ENCODE data around the gene TM9SF1.

TM9SF1 gene

DNA sequence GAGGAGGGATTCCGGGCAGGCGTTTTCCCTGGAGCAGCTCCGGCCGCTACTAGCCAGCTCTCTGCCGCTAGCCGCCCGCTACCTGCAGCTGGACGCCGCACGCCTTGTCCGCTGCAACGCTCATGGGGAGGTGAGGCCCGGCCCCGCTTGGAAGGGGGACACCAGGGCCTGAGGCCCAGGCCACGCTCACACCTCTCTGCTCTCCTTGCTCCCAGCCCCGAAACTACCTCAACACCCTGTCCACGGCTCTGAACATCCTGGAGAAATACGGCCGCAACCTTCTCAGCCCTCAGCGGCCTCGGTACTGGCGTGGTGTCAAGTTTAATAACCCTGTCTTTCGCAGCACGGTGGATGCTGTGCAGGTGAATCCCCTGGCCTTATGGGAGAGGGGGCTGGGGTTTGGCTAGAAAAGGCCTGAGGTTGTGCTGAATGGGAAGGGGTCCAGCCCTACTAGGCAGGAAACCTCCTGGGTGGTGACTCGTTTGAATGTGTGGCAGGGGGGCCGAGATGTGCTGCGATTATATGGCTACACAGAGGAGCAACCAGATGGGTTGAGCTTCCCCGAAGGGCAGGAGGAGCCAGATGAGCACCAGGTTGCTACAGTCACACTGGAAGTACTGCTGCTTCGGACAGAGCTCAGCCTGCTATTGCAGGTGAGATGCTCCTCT is 47.3 kb downstream of the TM9SF1 start:
- Histone ChIP-seq H3K9me3 (ENCODE audit: control insufficient read depth, low read length) (no peaks in the 10 kb centered on the region), H3K9ac (peak overlapping the region; percentile 74), H2AFZ (peak overlapping the region; percentile 96), H3K4me1 (peaks cover 14% of the 10 kb centered on the region), H3K36me3 (ENCODE audit: control insufficient read depth, insufficient read depth, low read length) (no peaks in the 10 kb centered on the region), H3K27ac (peak overlapping the region; percentile 93), H3K4me2 (ENCODE audit: low read length) (peak overlapping the region; percentile 89), H3K27me3 (ENCODE audit: control insufficient read depth, insufficient read depth, low read length) (no peaks in the 10 kb centered on the region), H3K79me2 (peaks cover 21% of the 10 kb centered on the region), H3K4me3 (ENCODE audit: low read depth, low read length) (peak overlapping the region; percentile 72)
- no peak for TF ChIP-seq CTCF (IDR thresholded peaks at IDR 0.05)

DNA sequence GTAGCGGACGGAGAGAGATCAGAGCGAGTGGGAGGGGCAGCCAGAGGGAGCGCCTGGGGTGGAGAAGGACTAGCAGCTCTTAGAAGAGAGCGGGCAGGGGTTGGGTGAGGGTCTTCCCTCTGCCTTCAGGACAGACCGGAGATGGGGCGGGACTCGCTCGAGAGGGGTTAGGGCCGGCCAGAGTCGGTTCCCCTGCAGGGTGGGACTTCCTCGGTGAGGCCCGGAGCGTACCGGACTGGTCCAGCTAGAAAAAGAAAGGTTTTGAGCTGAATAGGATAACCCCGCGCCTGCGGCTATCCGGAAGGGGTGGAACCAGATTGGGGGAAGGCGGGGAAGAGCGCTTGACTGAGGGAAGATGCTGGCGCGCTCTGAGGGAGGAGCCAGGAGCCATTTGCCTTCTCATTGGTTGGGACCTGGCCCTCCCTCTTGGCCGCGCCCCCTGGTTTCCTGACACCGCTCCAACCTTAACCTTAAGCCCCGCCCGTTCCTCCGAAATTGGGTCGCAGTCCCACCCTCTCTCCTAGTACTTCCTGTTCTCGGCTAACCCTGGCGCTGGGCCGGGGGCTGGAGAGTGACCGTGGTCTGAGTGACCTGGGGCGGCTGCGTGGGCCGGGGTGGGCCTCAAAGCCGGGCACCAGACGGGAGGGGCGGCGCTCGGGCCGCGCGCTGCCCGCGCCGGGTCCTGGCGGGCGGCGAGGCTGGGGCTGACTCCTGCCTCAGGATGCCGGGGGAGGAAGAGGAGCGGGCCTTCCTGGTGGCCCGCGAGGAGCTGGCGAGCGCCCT is 48.1 kb downstream of the TM9SF1 start, which contains the start of gene RNF31:
Gene RNF31, plus strand, starts transcription at position 521 of the 783 bp plus-strand sequence. Its CDS starts 201 bp downstream, at position 722.
- Histone ChIP-seq H2AFZ (peak within 1 kb of the TSS; percentile 96), H3K36me3 (ENCODE audit: control insufficient read depth, insufficient read depth, low read length) (no peaks in the 10 kb centered on the region), H3K27me3 (ENCODE audit: control insufficient read depth, insufficient read depth, low read length) (no peaks in the 10 kb centered on the region), H3K9me3 (ENCODE audit: control insufficient read depth, low read length) (no peaks in the 10 kb centered on the region), H3K79me2 (peaks cover 21% of the 10 kb centered on the region), H3K9ac (peak within 1 kb of the TSS; percentile 74), H3K4me2 (ENCODE audit: low read length) (peak within 1 kb of the TSS; percentile 89), H3K4me3 (ENCODE audit: low read depth, low read length) (peak within 1 kb of the TSS; percentile 72), H3K27ac (peak within 1 kb of the TSS; percentile 93), H3K4me1 (peaks cover 14% of the 10 kb centered on the region)
- TF ChIP-seq CTCF (IDR thresholded peaks at IDR 0.05) = no peak

DNA sequence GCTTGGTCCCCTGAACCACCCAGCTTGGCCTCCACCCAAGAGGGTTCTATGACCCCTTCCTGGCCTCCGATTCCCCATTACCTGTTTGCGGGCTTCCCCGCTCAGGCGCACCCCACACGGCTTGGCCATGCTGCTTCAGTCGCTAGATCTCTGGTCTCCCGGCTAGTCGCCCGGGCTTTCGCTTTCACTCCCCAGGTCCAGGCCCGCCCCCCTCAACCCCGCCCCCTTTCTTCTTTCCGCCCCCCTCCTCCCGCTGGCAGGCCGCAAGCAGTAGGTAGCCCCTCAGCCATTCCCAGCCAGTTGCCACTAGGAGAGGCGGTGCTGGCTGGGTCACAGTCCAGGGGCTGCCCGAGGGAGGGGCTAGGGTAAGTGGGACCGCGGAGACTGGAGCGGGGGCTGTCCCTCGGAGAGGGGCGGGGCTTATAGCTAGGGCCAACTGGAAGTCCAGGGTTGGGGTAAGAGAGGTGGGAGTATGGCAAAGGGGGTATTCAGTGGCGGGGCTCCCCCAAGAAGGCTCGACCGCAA is 48.7 kb downstream of the TM9SF1 start, which contains the start of gene PSME2:
Gene PSME2, minus strand, starts transcription at position 158 of the 525 bp plus-strand sequence. Its CDS starts 29 bp downstream, at position 129.
- peaks cover 14% of the 10 kb centered on the region for H3K4me1 ChIP-seq

DNA sequence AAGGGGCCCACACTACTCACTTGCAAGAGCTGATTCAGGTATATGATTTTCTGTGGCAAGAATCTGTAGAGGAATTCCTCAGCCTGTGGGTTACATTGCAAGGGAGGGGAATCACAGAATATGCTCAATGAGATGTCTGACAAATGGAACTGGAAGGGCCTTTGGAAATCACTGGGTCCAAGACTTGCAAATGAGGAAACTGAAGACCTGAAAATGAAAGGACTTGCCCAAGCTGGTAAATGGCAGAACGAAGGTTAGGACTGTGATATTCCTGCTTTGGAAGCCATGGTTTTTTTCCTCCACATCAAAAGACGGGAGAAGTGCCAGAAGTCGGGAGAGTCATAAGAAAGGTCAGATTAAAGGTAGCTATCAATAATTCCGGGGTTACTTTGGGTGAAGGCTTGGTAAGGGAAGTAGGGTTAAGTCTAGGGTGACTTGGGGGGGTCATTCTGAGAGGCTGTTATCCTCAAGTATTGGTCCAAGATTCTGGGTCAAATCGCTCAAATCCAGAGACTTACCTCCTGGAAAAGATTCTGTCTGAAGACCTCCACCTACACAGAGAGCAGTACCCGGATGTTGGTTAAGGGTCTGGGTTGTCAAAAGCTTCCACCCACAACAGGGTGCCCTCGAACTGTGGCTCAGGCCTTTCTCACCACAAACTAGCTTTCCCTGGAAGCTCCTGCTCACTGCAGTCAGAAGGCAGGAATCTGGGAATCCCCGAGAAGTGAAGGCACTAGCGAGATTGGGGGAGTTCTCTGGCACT is 49.4 kb downstream of the TM9SF1 start:
- H3K4me1 ChIP-seq = peaks cover 14% of the 10 kb centered on the region
- H3K79me2 ChIP-seq = peaks cover 18% of the 10 kb centered on the region
- peak overlapping the region; percentile 93 for H3K27ac ChIP-seq
- H3K27me3 ChIP-seq (ENCODE audit: control insufficient read depth, insufficient read depth, low read length) = no peaks in the 10 kb centered on the region
- peak overlapping the region; percentile 65 for H3K4me2 ChIP-seq (ENCODE audit: low read length)
- no peaks in the 10 kb centered on the region for H3K36me3 ChIP-seq (ENCODE audit: control insufficient read depth, insufficient read depth, low read length)
- H2AFZ ChIP-seq = peak overlapping the region; percentile 96
- H3K9me3 ChIP-seq (ENCODE audit: control insufficient read depth, low read length) = no peaks in the 10 kb centered on the region
- TF ChIP-seq CTCF (IDR thresholded peaks at IDR 0.05) = no peak
- H3K9ac ChIP-seq = peak overlapping the region; percentile 30
- H3K4me3 ChIP-seq (ENCODE audit: low read depth, low read length) = peak overlapping the region; percentile 72

More for the DNA sequence above, 48.7 kb downstream of the TM9SF1 start, which contains the start of gene PSME2:
- Histone ChIP-seq H3K27ac (peak within 1 kb of the TSS; percentile 93), H3K9ac (peak within 1 kb of the TSS; percentile 74), H3K9me3 (ENCODE audit: control insufficient read depth, low read length) (no peaks in the 10 kb centered on the region), H3K4me2 (ENCODE audit: low read length) (peak within 1 kb of the TSS; percentile 89), H3K79me2 (peaks cover 21% of the 10 kb centered on the region), H3K36me3 (ENCODE audit: control insufficient read depth, insufficient read depth, low read length) (no peaks in the 10 kb centered on the region), H3K27me3 (ENCODE audit: control insufficient read depth, insufficient read depth, low read length) (no peaks in the 10 kb centered on the region), H2AFZ (peak within 1 kb of the TSS; percentile 96), H3K4me3 (ENCODE audit: low read depth, low read length) (peak within 1 kb of the TSS; percentile 72)
- no peak for TF ChIP-seq CTCF (IDR thresholded peaks at IDR 0.05)
